HepG2 (cell line): ENCODE results near the gene CELA2B. TPM values are rescaled to one million over a fixed set of nuclear protein-coding genes. Genes with fewer than 3 reads are reported as not detected.
"Not testable (repeated sequence)": the region's sequence is repeated elsewhere in the genome, so short reads cannot be mapped to it uniquely, and the experiment has no call there.

Source experiments
- ATAC-seq: fragments of 200-7000 bp; cut with Tn5 transposase; 3 replicates; pipeline ENCODE4 v1.9.1; 2020; ENCODE audit warnings: mild to moderate bottlenecking, moderate library complexity
- BruUV-seq: library from RNA; stranded (reverse); fragments of 400-500 nt; replicated peaks from 2 replicates; lab custom pipeline; 2021; lab: Mats Ljungman, UMichigan
- CTCF ChIA-PET: fragments of 300-600 bp; formaldehyde crosslinking; extraction: SDS; loops from one replicate; lab custom pipeline; 2021; ENCODE audit warnings: low total read pairs, inconsistent platforms, low intra/inter-chr PET ratio; lab: Yijun Ruan, JAX
- POLR2A ChIA-PET: fragments of 350-600 bp; sonication (Branson Sonifier 250); formaldehyde crosslinking; loops from one replicate; lab custom pipeline; 2020; ENCODE audit warnings: antibody characterized with exemption, inconsistent platforms; lab: Yijun Ruan, JAX
- DNase-seq: peaks from one replicate; pipeline ENCODE4 v3.0.0-alpha.2; 2015; ENCODE audit warnings: low spot score
- FAIRE-seq: peaks from 3 replicates; lab custom pipeline; 2011; peaks lifted over from hg19 to GRCh38; lab: Jason Lieb, UNC
- H2AFZ ChIP-seq: one replicate; pipeline ENCODE4 v1.6.1; 2011; ENCODE audit warnings: low read length, inconsistent platforms
- H3K27ac ChIP-seq: fragments of 300-600 bp; 3 replicates; pipeline ENCODE4 v1.8.0; 2011; ENCODE audit warnings: mixed run types, mild to moderate bottlenecking, mixed read lengths, low read length, inconsistent platforms; ENCODE audit not compliant: insufficient read depth; ENCODE audit errors: extremely low read length
- H3K27me3 ChIP-seq, 2 experiments: fragments of 200-600 bp in 1 of 2; 2 replicates in 1 of 2; 3 replicates in 1 of 2; pipeline versions ENCODE4 v1.6.0 to v1.8.0; 2011; ENCODE audit warnings: low read length in 2 of 2, mild to moderate bottlenecking in 2 of 2, moderate library complexity in 2 of 2, inconsistent platforms in 1 of 2; ENCODE audit not compliant: insufficient read depth in 2 of 2, control insufficient read depth in 1 of 2
- H3K36me3 ChIP-seq, 2 experiments: fragments of 200-600 bp in 1 of 2; replicated peaks in 1 of 2; 2 replicates in 1 of 2; 3 replicates in 1 of 2; pipeline versions ENCODE4 v1.5.1 to v1.8.0; 2011; ENCODE audit warnings: low read length in 2 of 2, inconsistent platforms in 1 of 2; ENCODE audit not compliant: insufficient read depth in 2 of 2, control insufficient read depth in 1 of 2
- H3K4me1 ChIP-seq: 2 replicates; pipeline ENCODE4 v1.5.1; 2012; ENCODE audit warnings: low read length, inconsistent platforms; ENCODE audit not compliant: insufficient read depth
- H3K4me2 ChIP-seq: 2 replicates; pipeline ENCODE4 v1.6.0; 2011; ENCODE audit warnings: low read depth, low read length, inconsistent platforms
- H3K4me3 ChIP-seq, 3 experiments: fragments of 200-600 bp in 1 of 3; sonication (generic), shearing (Covaris generic) in 1 of 3; replicated peaks in 1 of 3; 2 replicates each; pipeline ENCODE4 v1.5.1; 2011 to 2016; ENCODE audit warnings: low read length in 3 of 3, inconsistent platforms in 2 of 3, low read depth in 2 of 3, mild to moderate bottlenecking in 2 of 3, control low read depth in 1 of 3, mixed read lengths in 1 of 3; ENCODE audit not compliant: insufficient read depth in 1 of 3
- H3K79me2 ChIP-seq: one replicate; pipeline ENCODE4 v1.6.1; 2011; ENCODE audit warnings: low read length, inconsistent platforms; ENCODE audit not compliant: insufficient read depth
- H3K9ac ChIP-seq: 2 replicates; pipeline ENCODE4 v1.6.0; 2011; ENCODE audit warnings: mild to moderate bottlenecking, low read depth, low read length, inconsistent platforms; ENCODE audit not compliant: insufficient read depth
- H3K9me3 ChIP-seq: 2 replicates; pipeline ENCODE4 v1.5.1; 2012; ENCODE audit warnings: mild to moderate bottlenecking, low read length
- H4K20me1 ChIP-seq: 2 replicates; pipeline ENCODE4 v1.6.0; 2011; ENCODE audit warnings: inconsistent platforms, mild to moderate bottlenecking, low read length, moderate library complexity; ENCODE audit not compliant: insufficient read depth
- HNF4A ChIP-seq: sonication (generic); formaldehyde crosslinking; IDR thresholded peaks from 2 replicates; pipeline ENCODE4 v1.4.0; 2020; ENCODE audit warnings: missing genetic modification reagents
- KDM1A ChIP-seq: IDR thresholded peaks from 2 replicates; pipeline ENCODE4 v1.6.1; 2016; ENCODE audit warnings: missing compliant biosample characterization
- LCORL ChIP-seq, 2 experiments: fragments of 450-650 bp in 1 of 2; sonication (generic) in 1 of 2; formaldehyde crosslinking in 1 of 2; IDR thresholded peaks; 2 replicates each; pipeline versions ENCODE4 v1.5.0 to v1.6.1; 2017 to 2020; ENCODE audit warnings: antibody characterized with exemption in 1 of 2, missing genetic modification reagents in 1 of 2
- NONO ChIP-seq, 2 experiments: fragments of 450-650 bp in 1 of 2; sonication (generic) in 1 of 2; formaldehyde crosslinking in 1 of 2; IDR thresholded peaks in 1 of 2; conservative IDR thresholded peaks in 1 of 2; 2 replicates each; pipeline versions ENCODE4 v1.6.1 to v1.8.0; 2017 to 2022; ENCODE audit warnings: mild to moderate bottlenecking in 1 of 2, missing genetic modification reagents in 1 of 2, moderate library complexity in 1 of 2
- ZBTB10 ChIP-seq: sonication (generic); formaldehyde crosslinking; IDR thresholded peaks from 2 replicates; pipeline ENCODE4 v1.4.0; 2020; ENCODE audit warnings: missing genetic modification reagents, borderline replicate concordance
- ZNF337 ChIP-seq: sonication (generic); formaldehyde crosslinking; IDR thresholded peaks from 2 replicates; pipeline ENCODE4 v1.5.1; 2020; ENCODE audit warnings: missing genetic modification reagents, low read depth, mild to moderate bottlenecking, borderline replicate concordance
- ZNF44 ChIP-seq: sonication (generic); formaldehyde crosslinking; IDR thresholded peaks from 2 replicates; pipeline ENCODE4 v1.5.1; 2020; ENCODE audit warnings: mild to moderate bottlenecking, missing genetic modification reagents
- ZNF629 ChIP-seq: sonication (generic); formaldehyde crosslinking; conservative IDR thresholded peaks from 2 replicates; pipeline ENCODE4 v1.5.0; 2020; ENCODE audit warnings: missing genetic modification reagents
- ZNF7 ChIP-seq: IDR thresholded peaks from 2 replicates; pipeline ENCODE4 v1.6.1; 2016; ENCODE audit warnings: missing biosample characterization, missing genetic modification reagents
- ZSCAN22 ChIP-seq: sonication (generic); formaldehyde crosslinking; IDR thresholded peaks from 2 replicates; pipeline ENCODE4 v1.4.0; 2020; ENCODE audit warnings: mild to moderate bottlenecking, missing genetic modification reagents
- WGBS: methylation state at CpG from one replicate; pipeline ENCODE4 v1.1.6; 2017; ENCODE audit warnings: low lambda C conversion rate; 5-methylcytosine and 5-hydroxymethylcytosine counted together
- in situ Hi-C: cut with HindIII; loops from 2 replicates; pipeline ENCODE4 v1.10.0; 2017; ENCODE audit warnings: low pct_unique_long_range_greater_than_20kb; ENCODE audit not compliant: extremely low pct_ligation_motif_present
- intact Hi-C: fragments of 100-400 bp; cut with micrococcal nuclease; formaldehyde crosslinking; loops from one replicate; pipeline ENCODE4 v1.10.0; 2022; ENCODE audit not compliant: unreplicated experiment
- polyA plus RNA-seq, 8 experiments: library from polyadenylated mRNA; depleted of rRNA in 3 of 8; stranded (reverse) in 7 of 8; unstranded in 1 of 8; fragments of >200 nt; fragmentation: Illumina TruSeq in 4 of 8; extraction: Trizol in 4 of 8; gene quantifications; 2 replicates each; pipeline versions ENCODE4 v1.2.1 to v1.2.3, GENCODE V29; 2011 to 2016; ENCODE audit warnings: low read depth in 4 of 8, missing spikeins in 1 of 8, mixed read lengths in 1 of 8; ENCODE audit not compliant: insufficient read depth in 1 of 8
- total RNA-seq, 5 experiments: library from RNA; depleted of rRNA; stranded (reverse); fragments of >200 nt; fragmentation: Illumina TruSeq; extraction: Trizol; gene quantifications; 2 replicates each; pipeline ENCODE4 v1.2.3, GENCODE V29; 2016; ENCODE audit warnings: low read depth in 1 of 5
- TF ChIP-seq, protein P1 (sequence below): sonication (generic); formaldehyde crosslinking; IDR thresholded peaks from 2 replicates; pipeline ENCODE4 v1.5.0; 2020; ENCODE audit warnings: missing genetic modification reagents, mild to moderate bottlenecking, borderline replicate concordance
- TF ChIP-seq, protein P2 (sequence below): sonication (generic); formaldehyde crosslinking; conservative IDR thresholded peaks from 2 replicates; pipeline ENCODE4 v1.4.0; 2020; ENCODE audit warnings: missing genetic modification reagents

Gene CELA2B
- total and polyA plus RNA-seq, 2 of the 13 experiments (the other 11 are each of a cell fraction or from before 2014, with no cell fraction given), result not detected

DNA sequence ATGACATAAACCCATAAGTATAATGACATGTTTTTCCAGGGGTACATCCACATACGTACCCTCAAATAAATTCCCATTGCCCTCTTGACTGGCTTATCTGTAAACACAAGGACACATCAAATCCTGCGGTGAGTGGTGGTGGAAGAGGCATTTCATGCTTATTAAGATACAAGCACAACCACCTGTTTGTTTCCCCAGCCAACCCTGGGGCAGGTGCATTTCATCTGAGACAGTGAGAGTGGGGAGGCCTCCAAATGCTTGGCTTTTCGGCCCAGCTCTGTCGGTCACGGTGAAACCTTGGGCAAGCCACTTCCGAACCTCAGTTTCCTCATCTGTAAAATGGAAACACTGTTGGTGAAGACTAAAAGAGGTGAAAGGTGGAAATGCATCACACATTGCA is 8.5 kb downstream of the CELA2B start:
- WGBS, result 88% methylated on average over 6 of the region's 6 CpGs
- H2AFZ ChIP-seq, H3K4me2 ChIP-seq, CTCF ChIA-PET, DNase-seq, H3K36me3 ChIP-seq, H3K4me3 ChIP-seq, BruUV-seq, in situ Hi-C loops, POLR2A ChIA-PET, H3K27me3 ChIP-seq, H3K9me3 ChIP-seq, H4K20me1 ChIP-seq, H3K9ac ChIP-seq, FAIRE-seq, H3K79me2 ChIP-seq, H3K27ac ChIP-seq, H3K4me1 ChIP-seq, intact Hi-C loops, ATAC-seq: not testable (repeated sequence)
- peak; percentile 38; the same call in 1 of the 2 replicates for TF ChIP-seq ZNF629

GRCh38 chr1:15485636-15486035 is 9.7 kb downstream of the CELA2B start:
- no peak for DNase-seq
- no peak for FAIRE-seq
- BruUV-seq, result no TSS peak
- intact Hi-C loops (no loop called here), in situ Hi-C loops (no loop called here)
- H2AFZ ChIP-seq, result no peak overlapping the region
- no peaks in the 10 kb centered on the region for H3K36me3 ChIP-seq
- H3K27ac ChIP-seq, result no peak overlapping the region
- no peak overlapping the region for H3K4me3 ChIP-seq
- no peaks in the 10 kb centered on the region for H3K79me2 ChIP-seq
- WGBS, result 87% methylated on average over 4 of the region's 6 CpGs
- CTCF ChIA-PET, result no interaction called here
- no peaks in the 10 kb centered on the region for H3K9me3 ChIP-seq
- H3K4me2 ChIP-seq, result no peak overlapping the region
- ATAC-seq, result no peak
- 0 out of 5 replicates have a peak, but pooled peaks cover 0 to 1% of the 10 kb centered on the region in 2 experiments for H3K27me3 ChIP-seq
- no peak overlapping the region for H3K9ac ChIP-seq
- POLR2A ChIA-PET, result no interaction called here
- no peaks in the 10 kb centered on the region for H3K4me1 ChIP-seq
- no peaks in the 10 kb centered on the region for H4K20me1 ChIP-seq
- TF ChIP-seq, protein P1, sequence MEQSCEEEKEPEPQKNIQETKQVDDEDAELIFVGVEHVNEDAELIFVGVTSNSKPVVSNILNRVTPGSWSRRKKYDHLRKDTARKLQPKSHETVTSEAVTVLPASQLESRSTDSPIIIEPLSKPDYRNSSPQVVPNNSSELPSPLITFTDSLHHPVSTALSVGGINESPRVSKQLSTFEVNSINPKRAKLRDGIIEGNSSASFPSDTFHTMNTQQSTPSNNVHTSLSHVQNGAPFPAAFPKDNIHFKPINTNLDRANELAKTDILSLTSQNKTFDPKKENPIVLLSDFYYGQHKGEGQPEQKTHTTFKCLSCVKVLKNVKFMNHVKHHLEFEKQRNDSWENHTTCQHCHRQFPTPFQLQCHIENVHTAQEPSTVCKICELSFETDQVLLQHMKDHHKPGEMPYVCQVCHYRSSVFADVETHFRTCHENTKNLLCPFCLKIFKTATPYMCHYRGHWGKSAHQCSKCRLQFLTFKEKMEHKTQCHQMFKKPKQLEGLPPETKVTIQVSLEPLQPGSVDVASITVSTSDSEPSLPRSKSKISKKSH (CRISPR knock-in tag), result no peak
- TF ChIP-seq LCORL (IDR thresholded peaks at IDR 0.05) (no peak), LCORL (CRISPR knock-in tag; IDR thresholded peaks at IDR 0.05) (no peak), ZNF44 (no peak), ZBTB10 (CRISPR knock-in tag) (no peak), ZNF337 (CRISPR knock-in tag) (no peak), HNF4A (CRISPR knock-in tag) (no peak), ZNF7 (no peak), NONO (IDR thresholded peaks at IDR 0.05) (no peak), NONO (CRISPR knock-in tag; conservative IDR thresholded peaks at IDR 0.05) (no peak), ZSCAN22 (no peak), KDM1A (CRISPR knock-in tag) (no peak)
- TF ChIP-seq, protein P2, sequence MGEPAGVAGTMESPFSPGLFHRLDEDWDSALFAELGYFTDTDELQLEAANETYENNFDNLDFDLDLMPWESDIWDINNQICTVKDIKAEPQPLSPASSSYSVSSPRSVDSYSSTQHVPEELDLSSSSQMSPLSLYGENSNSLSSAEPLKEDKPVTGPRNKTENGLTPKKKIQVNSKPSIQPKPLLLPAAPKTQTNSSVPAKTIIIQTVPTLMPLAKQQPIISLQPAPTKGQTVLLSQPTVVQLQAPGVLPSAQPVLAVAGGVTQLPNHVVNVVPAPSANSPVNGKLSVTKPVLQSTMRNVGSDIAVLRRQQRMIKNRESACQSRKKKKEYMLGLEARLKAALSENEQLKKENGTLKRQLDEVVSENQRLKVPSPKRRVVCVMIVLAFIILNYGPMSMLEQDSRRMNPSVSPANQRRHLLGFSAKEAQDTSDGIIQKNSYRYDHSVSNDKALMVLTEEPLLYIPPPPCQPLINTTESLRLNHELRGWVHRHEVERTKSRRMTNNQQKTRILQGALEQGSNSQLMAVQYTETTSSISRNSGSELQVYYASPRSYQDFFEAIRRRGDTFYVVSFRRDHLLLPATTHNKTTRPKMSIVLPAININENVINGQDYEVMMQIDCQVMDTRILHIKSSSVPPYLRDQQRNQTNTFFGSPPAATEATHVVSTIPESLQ (CRISPR knock-in tag), result no peak
